A673 (cell line): ENCODE results near the gene RIPPLY3. TPM values are rescaled to one million over a fixed set of nuclear protein-coding genes. Genes with fewer than 3 reads are reported as not detected.
"Not testable (repeated sequence)": the region's sequence is repeated elsewhere in the genome, so short reads cannot be mapped to it uniquely, and the experiment has no call there.

Source experiments
- BruUV-seq: library from RNA; stranded (reverse); fragments of 400-500 nt; replicated peaks from 2 replicates; lab custom pipeline; 2021; lab: Mats Ljungman, UMichigan
- CTCF ChIA-PET: fragments of 300-600 bp; sonication (Branson Sonifier 250); formaldehyde crosslinking; loops from one replicate; lab custom pipeline; 2022; ENCODE audit warnings: antibody characterized with exemption; lab: Charles Lee
- POLR2A ChIA-PET: fragments of 300-600 bp; sonication (Branson Sonifier 250); formaldehyde crosslinking; loops from one replicate; lab custom pipeline; 2022; ENCODE audit warnings: antibody characterized with exemption; ENCODE audit not compliant: low non-redundant PET; lab: Charles Lee
- DNase-seq: peaks from one replicate; pipeline ENCODE4 v3.0.0-alpha.2; 2015; ENCODE audit warnings: low spot score
- H3K27ac ChIP-seq: fragments of 200-600 bp; sonication (generic); 2 replicates; pipeline ENCODE4 v1.5.1; 2016; ENCODE audit warnings: mixed run types, low read depth, mild to moderate bottlenecking, mixed read lengths, antibody characterized with exemption, low read length; ENCODE audit not compliant: poor library complexity, severe bottlenecking
- H3K27me3 ChIP-seq: fragments of 200-600 bp; sonication (generic); replicated peaks from 2 replicates; pipeline ENCODE4 v1.6.1; 2017; ENCODE audit warnings: mixed run types, low read depth, mild to moderate bottlenecking, mixed read lengths, antibody characterized with exemption, low read length; ENCODE audit not compliant: insufficient read depth, poor library complexity
- H3K36me3 ChIP-seq: fragments of 200-600 bp; sonication (generic); 2 replicates; pipeline ENCODE4 v1.6.1; 2016; ENCODE audit warnings: mixed run types, mild to moderate bottlenecking, mixed read lengths, antibody characterized with exemption, low read length; ENCODE audit not compliant: insufficient read depth, poor library complexity, severe bottlenecking
- H3K4me1 ChIP-seq: fragments of 200-600 bp; sonication (generic); 2 replicates; pipeline ENCODE4 v1.6.1; 2017; ENCODE audit warnings: mixed run types, mild to moderate bottlenecking, mixed read lengths, antibody characterized with exemption, low read length; ENCODE audit not compliant: insufficient read depth, poor library complexity, severe bottlenecking
- H3K4me3 ChIP-seq: fragments of 200-600 bp; sonication (generic); 2 replicates; pipeline ENCODE4 v1.5.1; 2016; ENCODE audit warnings: low read depth, mixed run types, mild to moderate bottlenecking, mixed read lengths, low read length; ENCODE audit not compliant: poor library complexity, severe bottlenecking
- H3K9me3 ChIP-seq: fragments of 200-600 bp; sonication (generic); 2 replicates; pipeline ENCODE4 v1.6.1; 2016; ENCODE audit warnings: mixed run types, low read depth, mild to moderate bottlenecking, mixed read lengths, antibody characterized with exemption, low read length; ENCODE audit not compliant: poor library complexity, severe bottlenecking
- EZH2 ChIP-seq: fragments of 200-600 bp; sonication (generic); IDR thresholded peaks from 2 replicates; pipeline ENCODE4 v1.6.1; 2017; ENCODE audit warnings: borderline replicate concordance, low read depth, mild to moderate bottlenecking, mixed read lengths, antibody characterized with exemption, low read length; ENCODE audit not compliant: poor library complexity, severe bottlenecking
- intact Hi-C: fragments of 100-400 bp; cut with micrococcal nuclease; formaldehyde crosslinking; loops from one replicate; pipeline ENCODE4 v1.10.0; 2022; ENCODE audit not compliant: unreplicated experiment
- total RNA-seq: library from RNA; stranded (reverse); gene quantifications from 2 replicates; pipeline ENCODE4 v1.2.3, GENCODE V29; 2021
- TF ChIP-seq, protein P1 (sequence below): fragments of 300-800, 200-600 bp; sonication (generic); conservative IDR thresholded peaks from 2 replicates; pipeline ENCODE4 v1.5.1; 2017; ENCODE audit warnings: low read depth, mild to moderate bottlenecking, antibody characterized with exemption, low read length, moderate library complexity, mixed read lengths

Gene RIPPLY3
- total RNA-seq, 1 experiment from 2014 or later, result 5.0 TPM

- Histone ChIP-seq H3K4me1 (peaks cover 24% of the 10 kb centered on the region), H3K27me3 (no peaks in the 10 kb centered on the region), H3K27ac (no peak overlapping the region), H3K9me3 (no peaks in the 10 kb centered on the region), H3K36me3 (no peaks in the 10 kb centered on the region), H3K4me3 (no peak overlapping the region)
- DNase-seq, result no peak
- BruUV-seq, result no TSS peak
- no peak for TF ChIP-seq EZH2
- TF ChIP-seq, protein P1, sequence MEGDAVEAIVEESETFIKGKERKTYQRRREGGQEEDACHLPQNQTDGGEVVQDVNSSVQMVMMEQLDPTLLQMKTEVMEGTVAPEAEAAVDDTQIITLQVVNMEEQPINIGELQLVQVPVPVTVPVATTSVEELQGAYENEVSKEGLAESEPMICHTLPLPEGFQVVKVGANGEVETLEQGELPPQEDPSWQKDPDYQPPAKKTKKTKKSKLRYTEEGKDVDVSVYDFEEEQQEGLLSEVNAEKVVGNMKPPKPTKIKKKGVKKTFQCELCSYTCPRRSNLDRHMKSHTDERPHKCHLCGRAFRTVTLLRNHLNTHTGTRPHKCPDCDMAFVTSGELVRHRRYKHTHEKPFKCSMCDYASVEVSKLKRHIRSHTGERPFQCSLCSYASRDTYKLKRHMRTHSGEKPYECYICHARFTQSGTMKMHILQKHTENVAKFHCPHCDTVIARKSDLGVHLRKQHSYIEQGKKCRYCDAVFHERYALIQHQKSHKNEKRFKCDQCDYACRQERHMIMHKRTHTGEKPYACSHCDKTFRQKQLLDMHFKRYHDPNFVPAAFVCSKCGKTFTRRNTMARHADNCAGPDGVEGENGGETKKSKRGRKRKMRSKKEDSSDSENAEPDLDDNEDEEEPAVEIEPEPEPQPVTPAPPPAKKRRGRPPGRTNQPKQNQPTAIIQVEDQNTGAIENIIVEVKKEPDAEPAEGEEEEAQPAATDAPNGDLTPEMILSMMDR, result no peak
- ChIA-PET POLR2A (no interaction called here), CTCF (no interaction called here)
- intact Hi-C loops, result no loop called here
These were observed 7.2 kb upstream of the RIPPLY3 start for GRCh38 chr21:36999131-36999898.

DNA sequence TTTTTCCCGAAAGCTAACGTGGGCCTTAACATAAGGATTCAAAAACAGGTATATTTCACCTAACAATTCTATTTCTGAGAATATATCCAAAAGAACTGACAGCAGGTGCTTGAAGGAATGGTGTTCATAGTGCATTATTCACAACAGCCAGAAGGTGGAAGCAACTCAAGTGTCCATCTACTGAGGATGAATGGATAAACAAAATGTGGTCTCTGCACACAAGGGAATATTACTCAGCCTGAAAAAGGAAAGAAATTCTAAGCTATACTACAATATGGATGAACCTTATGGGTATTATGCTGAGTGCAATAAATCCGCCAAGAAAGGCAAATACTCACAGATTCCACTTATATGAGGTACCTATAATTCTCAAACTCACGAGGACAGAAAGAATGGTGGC, 6.1 kb upstream of the RIPPLY3 start:
- no peaks in the 10 kb centered on the region for H3K36me3 ChIP-seq
- TF ChIP-seq EZH2, result no peak
- TF ChIP-seq, protein P1, result 0 out of 2 replicates have a peak, but pooled peaks have one; percentile 14
- peak overlapping the region; percentile 74 for H3K27ac ChIP-seq
- H3K4me1 ChIP-seq, result peaks cover 24% of the 10 kb centered on the region
- ChIA-PET POLR2A (no interaction called here), CTCF (no interaction called here)
- intact Hi-C loops, result no loop called here
- no peak overlapping the region for H3K4me3 ChIP-seq
- no TSS peak for BruUV-seq
- H3K27me3 ChIP-seq, result no peaks in the 10 kb centered on the region
- H3K9me3 ChIP-seq, result no peaks in the 10 kb centered on the region
- no peak for DNase-seq

DNA sequence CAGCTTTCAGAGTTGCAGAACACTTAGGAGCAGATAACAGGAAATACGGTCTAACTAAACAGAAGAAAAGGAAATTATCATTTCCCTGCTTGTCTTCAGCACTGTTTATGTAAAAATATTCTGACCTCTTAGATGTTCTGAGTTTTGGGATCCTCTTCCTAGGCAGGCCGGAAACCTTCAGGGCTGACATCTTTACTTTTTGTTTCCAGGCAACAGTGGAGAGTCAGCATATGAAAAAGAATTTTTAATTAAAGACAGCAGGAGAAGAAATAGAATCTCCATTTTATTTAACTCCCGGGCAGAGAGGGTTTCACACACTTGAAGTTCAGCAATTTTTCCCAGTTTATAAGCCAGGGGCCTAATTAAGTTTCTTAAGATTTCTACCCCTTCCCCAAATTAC, 5.1 kb upstream of the RIPPLY3 start:
- ChIA-PET POLR2A (no interaction called here), CTCF (interaction anchor here (0.7 kb wide), 1 partner anchor 107 kb away, joined by 3 read pairs; no protein-coding TSS in a partner anchor)
- H3K36me3 ChIP-seq, result no peaks in the 10 kb centered on the region
- H3K4me1 ChIP-seq, result peaks cover 24% of the 10 kb centered on the region
- TF ChIP-seq, protein P1, result no peak
- TF ChIP-seq EZH2, result no peak
- no TSS peak for BruUV-seq
- no peaks in the 10 kb centered on the region for H3K9me3 ChIP-seq
- no peak overlapping the region for H3K4me3 ChIP-seq
- peak overlapping the region; percentile 74 for H3K27ac ChIP-seq
- H3K27me3 ChIP-seq, result no peaks in the 10 kb centered on the region
- peak; percentile 97 for DNase-seq
- intact Hi-C loops, result no loop called here

GRCh38 chr21:37002851-37003250, 3.7 kb upstream of the RIPPLY3 start:
- CTCF ChIA-PET, intact Hi-C loops, H3K27me3 ChIP-seq, BruUV-seq, H3K4me3 ChIP-seq, H3K9me3 ChIP-seq, H3K27ac ChIP-seq, H3K36me3 ChIP-seq, DNase-seq: not testable (repeated sequence)
- POLR2A ChIA-PET, result interaction anchor here (0.7 kb wide), 1 partner anchor 13 kb away, joined by 8 read pairs; no protein-coding TSS in a partner anchor
- H3K4me1 ChIP-seq, result peaks cover 27% of the 10 kb centered on the region

GRCh38 chr21:37003917-37004316, 2.6 kb upstream of the RIPPLY3 start:
- BruUV-seq, POLR2A ChIA-PET, CTCF ChIA-PET, DNase-seq, intact Hi-C loops, H3K27ac ChIP-seq, H3K4me3 ChIP-seq, H3K9me3 ChIP-seq, H3K27me3 ChIP-seq, H3K36me3 ChIP-seq: not testable (repeated sequence)
- peaks cover 29% of the 10 kb centered on the region for H3K4me1 ChIP-seq
